ACC112 (cell line): Measurements from ENCODE around the gene ZNF407.
A peak's percentile ranks its signal among the peaks of the same experiment; 100 is the strongest.

ENCODE experiments used
- H2AFZ ChIP-seq: fragments of 200-600 bp; sonication (generic); one replicate; pipeline ENCODE4 v1.6.0; 2017; ENCODE audit warnings: antibody characterized with exemption, low read length; ENCODE audit not compliant: unreplicated experiment
- H3K27ac ChIP-seq: fragments of 200-600 bp; sonication (generic); 2 replicates; pipeline ENCODE4 v1.5.1; 2014; ENCODE audit warnings: low read depth, mild to moderate bottlenecking, antibody characterized with exemption, low read length, moderate library complexity
- H3K27me3 ChIP-seq: fragments of 200-600 bp; sonication (generic); 2 replicates; pipeline ENCODE4 v1.6.1; 2014; ENCODE audit warnings: mild to moderate bottlenecking, antibody characterized with exemption, low read length, moderate library complexity, mixed read lengths; ENCODE audit not compliant: insufficient read depth
- H3K36me3 ChIP-seq: fragments of 200-600 bp; sonication (generic); 2 replicates; pipeline ENCODE4 v1.6.1; 2016; ENCODE audit warnings: mild to moderate bottlenecking, antibody characterized with exemption, low read length, moderate library complexity, mixed read lengths; ENCODE audit not compliant: insufficient read depth
- H3K4me1 ChIP-seq: fragments of 200-600 bp; sonication (generic); one replicate; pipeline ENCODE4 v1.6.1; 2016; ENCODE audit warnings: low read length, mixed read lengths; ENCODE audit not compliant: insufficient read depth, unreplicated experiment, control insufficient read depth
- H3K4me3 ChIP-seq: fragments of 200-600 bp; sonication (generic); 2 replicates; pipeline ENCODE4 v1.5.1; 2014; ENCODE audit warnings: mild to moderate bottlenecking, low read depth, low read length
- H3K79me2 ChIP-seq: fragments of 200-600 bp; sonication (generic); one replicate; pipeline ENCODE4 v1.6.0; 2016; ENCODE audit warnings: low read length; ENCODE audit not compliant: control insufficient read depth, unreplicated experiment, insufficient read depth

ZNF407 gene

GRCh38 chr18:74825460-74825859, 227.8 kb downstream of the ZNF407 start:
- H3K4me1 ChIP-seq = no peaks in the 10 kb centered on the region
- H3K27me3 ChIP-seq = no peaks in the 10 kb centered on the region
- H3K79me2 ChIP-seq = no peaks in the 10 kb centered on the region
- no peak overlapping the region for H3K4me3 ChIP-seq
- no peaks in the 10 kb centered on the region for H3K36me3 ChIP-seq
- H2AFZ ChIP-seq = no peak overlapping the region
- no peak overlapping the region for H3K27ac ChIP-seq

DNA sequence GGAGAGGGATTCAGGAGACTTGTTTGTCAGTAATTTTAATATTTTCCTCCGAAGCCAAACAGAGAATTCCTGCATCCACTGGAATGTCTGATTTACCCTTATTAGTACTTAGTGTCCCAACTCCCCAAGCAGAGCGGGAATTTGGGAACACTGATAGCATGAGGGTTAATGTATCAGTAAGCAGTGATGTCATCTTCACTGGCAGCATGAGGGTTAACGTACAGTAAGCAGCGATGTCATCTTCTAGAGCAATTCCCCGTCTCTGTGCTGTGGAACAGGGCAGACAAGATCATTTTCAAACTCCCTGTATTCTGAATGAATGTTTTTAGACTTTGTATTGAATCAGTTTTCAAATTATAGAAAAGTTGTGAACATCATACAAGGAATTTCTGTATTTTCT, 228.9 kb downstream of the ZNF407 start:
- no peak overlapping the region for H2AFZ ChIP-seq
- no peaks in the 10 kb centered on the region for H3K27me3 ChIP-seq
- no peak overlapping the region for H3K4me3 ChIP-seq
- H3K4me1 ChIP-seq = no peaks in the 10 kb centered on the region
- no peaks in the 10 kb centered on the region for H3K36me3 ChIP-seq
- H3K27ac ChIP-seq = no peak overlapping the region
- H3K79me2 ChIP-seq = no peaks in the 10 kb centered on the region

DNA sequence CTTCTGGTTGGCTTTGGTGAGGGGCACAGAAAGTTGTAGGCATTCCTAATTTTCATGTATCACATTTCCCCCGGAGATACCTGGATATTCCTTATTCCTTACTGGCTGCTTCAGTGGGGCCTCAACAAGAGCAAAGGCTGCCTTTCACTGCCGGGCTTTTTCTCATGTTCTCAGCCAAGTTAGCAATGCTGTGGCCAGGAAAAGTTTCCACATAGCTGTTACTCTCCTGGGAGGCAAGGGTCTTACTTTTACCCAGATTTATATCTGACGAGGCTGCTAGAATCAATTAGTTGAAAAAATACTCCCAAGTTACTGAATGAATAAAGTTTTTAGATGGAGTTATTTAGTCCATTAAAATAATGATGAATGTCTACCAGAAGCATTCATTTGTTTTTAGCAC, 230.5 kb downstream of the ZNF407 start:
- no peak overlapping the region for H3K27ac ChIP-seq
- no peak overlapping the region for H3K4me3 ChIP-seq
- H2AFZ ChIP-seq = no peak overlapping the region
- H3K79me2 ChIP-seq = no peaks in the 10 kb centered on the region
- no peaks in the 10 kb centered on the region for H3K4me1 ChIP-seq
- H3K27me3 ChIP-seq = no peaks in the 10 kb centered on the region
- no peaks in the 10 kb centered on the region for H3K36me3 ChIP-seq

- no peaks in the 10 kb centered on the region for H3K36me3 ChIP-seq
- peaks cover 20% of the 10 kb centered on the region for H3K4me1 ChIP-seq
- no peak overlapping the region for H3K4me3 ChIP-seq
- H3K27me3 ChIP-seq = no peaks in the 10 kb centered on the region
- H2AFZ ChIP-seq = no peak overlapping the region
- no peaks in the 10 kb centered on the region for H3K79me2 ChIP-seq
- H3K27ac ChIP-seq = no peak overlapping the region
These were observed 234.0 kb downstream of the ZNF407 start for GRCh38 chr18:74831571-74832250.

DNA sequence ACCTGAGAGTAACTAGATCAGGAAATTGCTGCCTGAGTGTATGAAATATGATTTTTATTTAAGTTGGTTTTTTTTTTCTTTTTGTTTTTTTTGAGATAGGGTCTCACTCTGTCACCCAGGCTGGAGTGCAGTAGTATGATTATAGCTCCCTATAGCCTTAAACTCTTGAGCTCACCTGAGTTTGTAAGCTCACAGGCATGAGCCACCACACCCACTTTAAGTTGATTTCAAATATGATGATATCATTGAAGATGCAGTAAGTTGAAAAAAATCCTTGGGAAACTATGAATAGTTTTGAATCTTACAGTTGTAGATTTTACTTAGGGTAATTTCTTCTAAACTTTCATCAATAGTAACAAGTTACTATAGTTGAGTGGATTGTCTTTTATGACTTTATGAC, 234.7 kb downstream of the ZNF407 start:
- Histone ChIP-seq H2AFZ (no peak overlapping the region), H3K27ac (no peak overlapping the region), H3K36me3 (no peaks in the 10 kb centered on the region), H3K79me2 (no peaks in the 10 kb centered on the region), H3K4me1 (peaks cover 25% of the 10 kb centered on the region), H3K27me3 (no peaks in the 10 kb centered on the region), H3K4me3 (no peak overlapping the region)

DNA sequence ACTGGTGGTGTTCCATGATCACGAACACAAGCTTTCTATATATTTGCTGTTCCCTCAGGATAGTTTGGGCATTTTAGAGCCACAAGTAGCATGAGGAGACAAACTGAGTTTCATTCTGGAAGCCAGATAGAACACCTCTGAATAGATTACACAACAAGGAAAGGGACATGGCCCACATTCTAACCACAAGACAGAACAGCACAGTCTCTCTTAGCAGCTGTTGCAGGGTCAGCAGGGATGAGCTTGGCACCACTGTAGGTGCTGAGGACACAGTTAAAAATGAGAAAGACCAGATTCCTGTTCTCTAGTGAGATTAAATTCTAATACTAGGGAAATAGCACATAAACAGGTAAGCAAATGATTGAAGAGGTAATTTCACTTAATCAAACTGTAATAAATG, 235.3 kb downstream of the ZNF407 start:
- H3K79me2 ChIP-seq = no peaks in the 10 kb centered on the region
- H3K27me3 ChIP-seq = no peaks in the 10 kb centered on the region
- H3K4me3 ChIP-seq = no peak overlapping the region
- no peaks in the 10 kb centered on the region for H3K36me3 ChIP-seq
- H2AFZ ChIP-seq = no peak overlapping the region
- H3K4me1 ChIP-seq = peaks cover 25% of the 10 kb centered on the region
- no peak overlapping the region for H3K27ac ChIP-seq

DNA sequence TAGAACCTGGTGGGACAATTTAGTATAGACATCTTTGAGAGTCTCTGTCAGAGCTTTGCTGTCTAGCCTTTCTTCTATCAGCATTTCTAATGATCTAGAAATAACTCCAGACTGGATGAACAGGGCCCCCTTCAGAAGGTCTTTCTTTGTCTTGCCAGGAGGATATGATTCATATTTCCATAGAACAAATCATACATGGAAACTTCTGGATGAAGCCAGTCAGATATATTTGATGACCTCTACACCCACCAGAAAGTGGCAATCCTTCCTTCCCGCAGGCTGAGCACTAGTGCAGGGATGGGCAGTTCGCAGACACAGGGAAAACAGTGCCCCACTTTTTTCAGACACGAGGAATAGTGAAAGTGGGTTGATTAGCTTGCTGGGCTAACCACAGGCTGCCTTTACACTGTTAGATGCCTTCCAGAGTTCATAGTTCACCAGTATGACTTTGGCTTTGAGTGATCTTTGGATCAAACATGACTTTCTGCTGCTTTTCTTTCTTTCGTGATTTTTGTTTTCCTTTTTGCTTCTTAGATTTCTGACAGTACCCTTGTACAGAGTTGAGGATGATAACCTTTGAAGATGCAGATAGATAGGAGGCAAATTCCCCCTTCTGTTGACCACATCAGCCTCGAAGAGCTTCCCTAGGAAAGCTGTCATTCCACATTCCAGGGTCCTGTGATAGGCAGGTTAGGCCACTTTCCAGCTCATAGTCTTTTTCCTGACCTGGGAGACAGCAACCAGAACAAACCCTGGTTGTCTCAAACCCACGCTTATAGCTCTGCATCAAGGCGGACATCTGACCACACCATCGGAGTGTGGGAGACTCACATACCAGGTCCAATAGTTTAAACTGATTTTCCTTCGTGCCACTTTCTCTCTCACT, 237.0 kb downstream of the ZNF407 start:
- H3K36me3 ChIP-seq = no peaks in the 10 kb centered on the region
- no peak overlapping the region for H3K4me3 ChIP-seq
- peaks cover 25% of the 10 kb centered on the region for H3K4me1 ChIP-seq
- H3K79me2 ChIP-seq = no peaks in the 10 kb centered on the region
- H2AFZ ChIP-seq = no peak overlapping the region
- no peak overlapping the region for H3K27ac ChIP-seq
- H3K27me3 ChIP-seq = no peaks in the 10 kb centered on the region

- Histone ChIP-seq H3K36me3 (no peaks in the 10 kb centered on the region), H3K4me1 (peaks cover 39% of the 10 kb centered on the region), H2AFZ (no peak overlapping the region), H3K27me3 (no peaks in the 10 kb centered on the region), H3K79me2 (no peaks in the 10 kb centered on the region), H3K27ac (no peak overlapping the region), H3K4me3 (no peak overlapping the region)
These were observed 238.8 kb downstream of the ZNF407 start for GRCh38 chr18:74836296-74837139.

DNA sequence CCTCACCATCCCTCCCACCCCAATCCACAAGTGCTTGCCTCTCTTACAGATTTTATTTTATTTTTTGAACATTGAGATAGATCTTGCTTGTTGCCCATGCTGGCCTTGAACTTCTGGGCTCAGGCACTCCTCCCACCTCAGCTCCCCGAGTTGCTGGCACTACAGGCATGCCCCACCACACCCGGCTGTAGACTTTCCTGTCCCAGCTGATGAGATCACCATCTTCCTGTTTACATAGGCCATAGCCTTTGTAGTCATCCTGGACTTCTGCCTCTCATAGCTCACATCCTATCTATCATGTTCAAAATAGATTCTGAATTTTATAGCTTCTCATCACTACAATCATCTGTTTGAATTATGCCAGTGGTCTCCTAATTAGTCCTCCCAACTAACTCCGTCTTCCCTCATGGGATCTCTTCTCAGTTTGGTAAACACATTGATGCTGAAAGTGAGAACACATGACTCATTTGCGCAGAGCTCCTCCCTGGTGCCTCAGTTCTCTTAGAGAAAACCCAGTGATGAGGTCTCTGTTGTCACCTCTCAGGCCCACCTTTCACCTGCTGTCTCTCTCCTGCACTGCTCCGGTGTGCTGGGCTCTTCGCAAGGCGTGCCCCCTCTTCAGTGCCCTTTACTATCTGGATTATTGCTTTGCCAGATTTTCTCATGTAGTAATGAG, 243.0 kb downstream of the ZNF407 start:
- no peaks in the 10 kb centered on the region for H3K79me2 ChIP-seq
- H2AFZ ChIP-seq = no peak overlapping the region
- no peaks in the 10 kb centered on the region for H3K27me3 ChIP-seq
- no peak overlapping the region for H3K4me3 ChIP-seq
- no peaks in the 10 kb centered on the region for H3K36me3 ChIP-seq
- peaks cover 26% of the 10 kb centered on the region for H3K4me1 ChIP-seq
- peak overlapping the region; percentile 44 for H3K27ac ChIP-seq

DNA sequence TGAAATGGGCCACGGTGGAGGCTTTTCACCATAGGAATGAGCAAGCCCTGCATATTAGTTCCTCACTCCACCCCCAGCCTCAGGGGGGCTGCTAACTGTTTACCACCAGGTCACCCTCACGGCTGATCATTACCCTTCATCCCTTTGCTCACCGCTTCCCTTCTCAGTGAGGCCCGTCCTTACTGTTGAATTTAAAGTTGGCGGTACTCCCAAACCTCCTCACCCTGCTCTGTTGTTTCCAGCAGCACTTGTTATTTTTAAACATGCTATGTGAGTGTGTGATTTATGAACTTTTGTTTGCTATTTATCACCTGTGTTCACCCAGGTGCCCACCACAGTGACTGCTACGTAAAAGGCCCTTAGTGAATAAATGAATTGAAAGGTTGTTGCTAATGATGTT, 243.6 kb downstream of the ZNF407 start:
- Histone ChIP-seq H3K4me3 (no peak overlapping the region), H2AFZ (no peak overlapping the region), H3K27ac (no peak overlapping the region), H3K27me3 (no peaks in the 10 kb centered on the region), H3K4me1 (peaks cover 23% of the 10 kb centered on the region), H3K36me3 (no peaks in the 10 kb centered on the region), H3K79me2 (no peaks in the 10 kb centered on the region)
